Neural crest cell (in vitro differentiated cells): ENCODE data around the gene SHF. TPM values are rescaled to one million over a fixed set of nuclear protein-coding genes. Genes with fewer than 3 reads are reported as not detected.

Experiments used
- DNase-seq: peaks from one replicate; pipeline ENCODE4 v3.0.0; 2021; ENCODE audit warnings: low read depth, mixed read lengths, low spot score
- H3K27ac Mint-ChIP-seq: one replicate; pipeline ENCODE4 v1.8.0; 2021; ENCODE audit warnings: mild to moderate bottlenecking, mixed read lengths; ENCODE audit not compliant: unreplicated experiment
- H3K27me3 Mint-ChIP-seq: 2 replicates; pipeline ENCODE4 v1.8.0; 2021; ENCODE audit warnings: low read depth, mild to moderate bottlenecking, mixed read lengths
- H3K36me3 Mint-ChIP-seq: 2 replicates; pipeline ENCODE4 v1.8.0; 2021; ENCODE audit warnings: low read depth, mild to moderate bottlenecking, mixed read lengths
- H3K4me1 Mint-ChIP-seq: 2 replicates; pipeline ENCODE4 v1.8.0; 2021; ENCODE audit warnings: mixed read lengths
- H3K4me3 Mint-ChIP-seq: one replicate; pipeline ENCODE4 v1.8.0; 2021; ENCODE audit warnings: mild to moderate bottlenecking, mixed read lengths
- H3K9me3 Mint-ChIP-seq: 2 replicates; pipeline ENCODE4 v1.8.0; 2021; ENCODE audit warnings: mixed read lengths
- total RNA-seq: library from RNA; stranded (reverse); gene quantifications from 2 replicates; pipeline ENCODE4 v1.2.1, GENCODE V29; 2021
- TF ChIP-seq, protein P1 (sequence below): fragments of 200-600 bp; sonication (generic); conservative IDR thresholded peaks from 2 replicates; pipeline ENCODE4 v1.5.0; 2021; ENCODE audit warnings: antibody characterized with exemption, mild to moderate bottlenecking

Gene SHF
- total RNA-seq, 1 donor from 2014 or later = 55.0 TPM

- H3K9me3 Mint-ChIP-seq = no peaks in the 10 kb centered on the region
- peak overlapping the region; percentile 77 for H3K4me3 Mint-ChIP-seq
- peaks cover 3% of the 10 kb centered on the region for H3K36me3 Mint-ChIP-seq
- TF ChIP-seq, protein P1, sequence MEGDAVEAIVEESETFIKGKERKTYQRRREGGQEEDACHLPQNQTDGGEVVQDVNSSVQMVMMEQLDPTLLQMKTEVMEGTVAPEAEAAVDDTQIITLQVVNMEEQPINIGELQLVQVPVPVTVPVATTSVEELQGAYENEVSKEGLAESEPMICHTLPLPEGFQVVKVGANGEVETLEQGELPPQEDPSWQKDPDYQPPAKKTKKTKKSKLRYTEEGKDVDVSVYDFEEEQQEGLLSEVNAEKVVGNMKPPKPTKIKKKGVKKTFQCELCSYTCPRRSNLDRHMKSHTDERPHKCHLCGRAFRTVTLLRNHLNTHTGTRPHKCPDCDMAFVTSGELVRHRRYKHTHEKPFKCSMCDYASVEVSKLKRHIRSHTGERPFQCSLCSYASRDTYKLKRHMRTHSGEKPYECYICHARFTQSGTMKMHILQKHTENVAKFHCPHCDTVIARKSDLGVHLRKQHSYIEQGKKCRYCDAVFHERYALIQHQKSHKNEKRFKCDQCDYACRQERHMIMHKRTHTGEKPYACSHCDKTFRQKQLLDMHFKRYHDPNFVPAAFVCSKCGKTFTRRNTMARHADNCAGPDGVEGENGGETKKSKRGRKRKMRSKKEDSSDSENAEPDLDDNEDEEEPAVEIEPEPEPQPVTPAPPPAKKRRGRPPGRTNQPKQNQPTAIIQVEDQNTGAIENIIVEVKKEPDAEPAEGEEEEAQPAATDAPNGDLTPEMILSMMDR = no peak
- peak overlapping the region; percentile 50 for H3K27ac Mint-ChIP-seq
- no peak for DNase-seq
- peaks cover 3% of the 10 kb centered on the region for H3K27me3 Mint-ChIP-seq
- peaks cover 19% of the 10 kb centered on the region for H3K4me1 Mint-ChIP-seq
These were observed 20.0 kb downstream of the SHF start for GRCh38 chr15:45167631-45168205.

DNA sequence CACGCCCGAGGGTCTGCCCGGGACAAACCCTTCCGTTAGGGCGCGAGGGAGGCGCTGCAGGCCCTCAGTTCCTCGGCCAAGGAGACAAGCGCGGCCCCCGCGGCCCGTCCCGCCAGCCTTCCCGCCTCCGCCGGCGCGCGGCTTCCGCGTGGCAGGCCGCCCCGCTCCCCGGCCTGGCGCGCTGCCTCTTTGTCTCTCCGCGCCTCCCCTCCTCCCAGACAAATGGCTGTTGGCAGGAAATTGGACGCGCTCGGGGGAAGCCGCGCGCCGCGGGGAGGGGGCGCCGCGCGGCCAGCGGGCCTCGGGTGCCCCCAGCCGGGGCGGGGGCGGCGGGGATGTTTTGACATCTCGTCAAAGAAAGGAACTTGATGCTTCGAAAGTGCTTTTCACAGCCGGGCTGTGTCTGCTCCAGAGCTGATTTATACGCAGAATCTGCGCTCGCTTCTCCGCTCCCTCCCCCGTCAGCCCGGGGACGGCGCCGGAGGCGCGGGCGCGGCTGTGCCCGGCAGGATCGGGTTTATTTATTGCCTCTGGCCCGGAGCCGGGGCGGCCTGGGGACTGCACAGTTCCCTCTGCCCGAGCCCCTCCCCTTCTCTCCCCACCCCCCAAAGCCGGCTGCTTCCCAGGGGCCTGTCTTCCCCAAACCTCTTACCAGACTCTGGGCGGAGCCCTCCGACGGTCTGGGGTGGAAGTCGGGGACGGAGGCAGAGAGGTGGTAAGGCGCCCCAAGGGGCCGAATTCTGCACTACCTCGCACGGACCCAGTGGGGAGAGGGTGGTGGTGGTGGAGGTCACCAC is 20.7 kb downstream of the SHF start:
- H3K4me3 Mint-ChIP-seq = peak overlapping the region; percentile 77
- H3K9me3 Mint-ChIP-seq = no peaks in the 10 kb centered on the region
- H3K27me3 Mint-ChIP-seq = peaks cover 3% of the 10 kb centered on the region
- H3K4me1 Mint-ChIP-seq = peaks cover 21% of the 10 kb centered on the region
- TF ChIP-seq, protein P1 = peak; percentile 62
- peak; percentile 72 for DNase-seq
- no peak overlapping the region for H3K27ac Mint-ChIP-seq
- peaks cover 3% of the 10 kb centered on the region for H3K36me3 Mint-ChIP-seq

DNA sequence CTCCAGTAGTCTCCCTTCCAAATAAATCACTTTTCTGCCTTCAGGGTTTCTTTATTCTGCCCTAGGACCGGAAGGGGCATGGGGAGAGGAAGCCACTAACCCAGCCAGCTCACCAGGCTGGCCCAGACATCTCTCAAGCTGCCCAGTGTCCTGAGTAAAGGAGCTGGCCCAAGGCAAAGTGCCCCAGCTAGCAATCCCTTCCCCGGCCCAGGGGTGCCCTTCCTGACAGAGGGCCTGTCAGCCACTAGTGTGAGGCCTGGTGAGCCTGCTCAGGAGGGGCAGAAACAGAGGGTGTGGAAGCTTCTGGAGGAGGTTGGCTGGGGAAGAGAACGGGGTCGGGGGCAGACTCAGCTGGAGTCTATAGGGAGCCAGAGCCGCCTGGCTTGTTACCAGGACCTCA is 22.2 kb downstream of the SHF start:
- TF ChIP-seq, protein P1 = no peak
- Mint-ChIP-seq H3K36me3 (no peaks in the 10 kb centered on the region), H3K27me3 (peaks cover 6% of the 10 kb centered on the region), H3K4me3 (peak overlapping the region; percentile 81), H3K4me1 (peaks cover 24% of the 10 kb centered on the region), H3K9me3 (no peaks in the 10 kb centered on the region), H3K27ac (peak overlapping the region; percentile 50)
- DNase-seq = no peak

DNA sequence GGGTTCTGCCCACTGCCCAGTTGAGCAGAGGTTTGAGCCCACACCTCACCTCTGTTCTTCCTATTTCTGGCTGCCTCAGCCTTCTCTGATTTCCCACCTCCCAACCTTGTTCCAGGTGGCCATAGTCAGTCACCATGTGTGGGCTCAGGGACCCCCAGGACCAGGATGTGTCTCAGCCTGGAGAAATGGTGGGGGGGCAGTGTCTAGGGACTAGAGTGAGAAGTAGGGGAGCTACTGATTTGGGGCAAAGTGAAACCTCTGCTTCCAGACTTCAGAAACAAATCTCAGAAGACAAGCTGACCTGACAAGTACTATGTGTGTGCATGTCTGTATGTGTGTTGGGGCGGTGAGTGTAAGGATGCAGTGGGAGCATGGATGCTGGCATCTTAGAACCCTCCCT is 22.9 kb downstream of the SHF start:
- peaks cover 8% of the 10 kb centered on the region for H3K27me3 Mint-ChIP-seq
- H3K4me3 Mint-ChIP-seq = peak overlapping the region; percentile 81
- H3K36me3 Mint-ChIP-seq = no peaks in the 10 kb centered on the region
- H3K9me3 Mint-ChIP-seq = no peaks in the 10 kb centered on the region
- TF ChIP-seq, protein P1 = no peak
- no peak overlapping the region for H3K27ac Mint-ChIP-seq
- DNase-seq = no peak
- H3K4me1 Mint-ChIP-seq = peaks cover 24% of the 10 kb centered on the region

DNA sequence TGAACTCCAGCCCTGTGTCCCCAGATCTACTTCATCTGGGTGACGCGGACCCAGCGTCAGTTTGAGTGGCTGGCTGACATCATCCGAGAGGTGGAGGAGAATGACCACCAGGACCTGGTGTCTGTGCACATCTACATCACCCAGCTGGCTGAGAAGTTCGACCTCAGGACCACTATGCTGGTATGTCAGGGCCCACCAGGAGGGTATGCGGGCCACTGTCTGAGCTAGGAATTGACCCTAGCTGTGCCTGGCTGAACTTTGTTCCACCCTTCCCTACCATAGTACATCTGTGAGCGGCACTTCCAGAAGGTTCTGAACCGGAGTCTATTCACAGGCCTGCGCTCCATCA is 24.3 kb downstream of the SHF start:
- no peak overlapping the region for H3K27ac Mint-ChIP-seq
- no peak for DNase-seq
- H3K36me3 Mint-ChIP-seq = no peaks in the 10 kb centered on the region
- peaks cover 30% of the 10 kb centered on the region for H3K4me1 Mint-ChIP-seq
- H3K9me3 Mint-ChIP-seq = no peaks in the 10 kb centered on the region
- peak overlapping the region; percentile 80 for H3K4me3 Mint-ChIP-seq
- H3K27me3 Mint-ChIP-seq = peaks cover 8% of the 10 kb centered on the region
- TF ChIP-seq, protein P1 = no peak
